Measurements from ENCODE around the gene LSAMP. TPM values are rescaled to one million over a fixed set of nuclear protein-coding genes. Genes with fewer than 3 reads are reported as not detected.
"Not testable (repeated sequence)": the region's sequence is repeated elsewhere in the genome, so short reads cannot be mapped to it uniquely, and the experiment has no call there.

The LSAMP gene
- total RNA-seq, 1 experiment from 2014 or later, result 45.1 TPM

GRCh38 chr3:115789481-115789880 is 655.8 kb downstream of the LSAMP start:
- DNase-seq (ENCODE audit: low spot score), result no peak

DNA sequence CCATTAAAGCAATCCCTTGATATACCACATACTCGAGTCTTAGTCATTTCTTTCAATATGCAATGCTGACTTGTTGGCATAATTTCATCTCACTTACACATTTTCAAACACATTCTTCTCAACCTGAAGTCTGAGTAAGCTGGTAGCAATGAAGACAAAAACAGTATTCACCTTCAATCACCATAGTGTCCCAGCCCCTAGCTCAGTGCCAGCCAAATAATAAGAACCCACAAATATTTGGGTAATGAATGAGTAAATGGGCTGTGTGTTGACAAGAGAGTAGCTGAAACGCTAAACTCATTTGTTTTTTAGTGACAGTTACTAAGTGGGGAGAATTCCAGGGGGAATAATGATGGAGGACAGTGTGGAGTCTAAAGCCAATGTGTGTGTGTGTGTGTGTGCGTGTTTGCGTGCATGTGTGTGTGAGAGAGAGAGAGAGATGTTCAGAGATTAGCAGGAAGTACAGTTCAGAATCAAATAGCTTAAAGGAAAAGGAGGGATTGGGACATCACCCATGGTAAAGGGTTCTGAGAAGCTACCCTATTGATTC is 656.3 kb downstream of the LSAMP start:
- in situ Hi-C loops (cut with HindIII; ENCODE audit: low sequenced_read_pairs), result no loop called here
- no peak for DNase-seq (ENCODE audit: low spot score)

More at GRCh38 chr3:115789481-115789880, 655.8 kb downstream of the LSAMP start:
- in situ Hi-C loops (cut with HindIII; ENCODE audit: low sequenced_read_pairs), result no loop called here

GRCh38 chr3:115787818-115788217 is 657.5 kb downstream of the LSAMP start:
- DNase-seq (ENCODE audit: low spot score), result no peak
- in situ Hi-C loops (cut with HindIII; ENCODE audit: low sequenced_read_pairs), result no loop called here

DNA sequence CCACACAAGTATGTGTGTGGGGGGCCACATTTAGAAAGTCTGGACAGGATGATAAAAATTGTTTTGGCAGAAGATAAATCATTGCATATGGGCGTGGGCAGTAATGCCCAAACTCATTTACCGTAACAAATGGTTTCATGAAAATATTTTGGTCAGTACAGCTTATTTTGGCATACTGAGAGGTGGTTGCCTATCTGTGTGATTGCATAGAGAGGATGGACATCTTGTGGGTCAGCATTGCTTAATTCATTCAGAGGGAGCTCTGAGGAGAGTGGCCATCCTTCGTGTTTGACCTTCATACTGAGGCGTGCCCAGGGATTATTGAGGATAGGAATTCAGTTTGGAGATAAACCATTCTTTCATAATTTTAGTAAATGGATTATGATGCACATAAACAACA is 659.5 kb downstream of the LSAMP start:
- in situ Hi-C loops (cut with HindIII; ENCODE audit: low sequenced_read_pairs), result no loop called here
- DNase-seq (ENCODE audit: low spot score), result no peak

GRCh38 chr3:115784739-115785536 is 660.3 kb downstream of the LSAMP start:
- in situ Hi-C loops (cut with HindIII; ENCODE audit: low sequenced_read_pairs), result no loop called here
- DNase-seq (ENCODE audit: low spot score), result peak; percentile 77

DNA sequence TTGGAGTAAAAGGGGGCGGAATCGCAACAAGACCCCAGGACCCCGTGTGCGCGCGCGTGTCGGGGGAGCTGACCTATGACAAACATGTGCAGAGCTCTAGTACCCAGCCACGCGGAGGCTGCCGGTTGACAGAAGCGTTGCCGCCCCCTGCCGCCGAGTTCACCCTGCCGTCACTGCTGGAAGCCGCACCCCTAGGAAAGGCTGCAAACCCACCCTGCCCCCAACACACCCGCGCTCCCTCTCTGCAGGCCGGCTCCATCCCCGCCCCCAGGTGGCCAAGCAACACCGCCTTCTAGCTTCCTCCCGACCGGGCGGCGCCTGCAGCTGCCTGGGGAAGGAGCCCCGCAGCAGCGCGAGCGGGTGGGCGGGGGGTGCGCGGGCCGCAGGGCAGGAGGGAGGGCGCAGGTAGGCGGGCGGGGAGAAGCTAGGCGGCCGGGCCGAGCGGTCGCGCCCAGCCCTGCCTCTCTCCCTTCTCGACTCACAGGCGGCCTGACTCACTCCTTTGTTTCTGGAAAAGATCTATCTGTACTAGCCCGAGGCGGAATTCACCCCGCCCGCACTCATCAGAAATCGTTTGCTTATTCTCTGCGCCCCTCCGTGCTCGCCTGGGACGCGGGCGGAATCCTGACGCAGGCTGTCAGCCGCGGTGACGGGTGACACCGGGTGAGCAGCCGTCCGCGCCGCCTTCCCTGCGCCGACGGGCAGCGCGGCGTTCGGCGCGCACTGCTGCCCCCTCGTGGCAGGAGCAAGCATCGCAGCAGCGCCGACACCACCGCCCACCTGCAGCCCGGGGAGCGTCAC is 661.1 kb downstream of the LSAMP start:
- DNase-seq (ENCODE audit: low spot score), result peak; percentile 70
- in situ Hi-C loops (cut with HindIII; ENCODE audit: low sequenced_read_pairs), result no loop called here

DNA sequence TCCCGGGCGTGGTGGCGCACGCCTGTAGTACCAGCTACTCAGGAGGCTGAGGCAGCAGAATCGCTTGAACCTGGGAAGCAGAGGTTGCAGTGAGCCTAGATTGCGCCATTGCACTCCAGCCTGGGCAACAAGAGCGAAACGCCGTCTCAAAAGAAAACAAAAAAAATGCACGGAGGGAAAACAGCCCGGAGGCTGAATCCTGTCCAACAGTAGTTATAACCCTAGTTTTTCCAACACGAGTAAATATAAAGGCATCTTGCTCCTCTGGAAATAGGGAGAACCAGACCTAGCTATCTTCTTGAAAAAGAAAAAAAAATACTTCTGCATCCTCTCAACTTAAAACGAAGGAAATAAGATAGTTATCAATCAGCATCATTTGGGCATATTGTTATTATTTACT is 661.9 kb downstream of the LSAMP start:
- DNase-seq (ENCODE audit: low spot score); in situ Hi-C loops (cut with HindIII; ENCODE audit: low sequenced_read_pairs): not testable (repeated sequence)

- in situ Hi-C loops (cut with HindIII; ENCODE audit: low sequenced_read_pairs), result no loop called here
Observed at GRCh38 chr3:115779011-115779410, 666.3 kb downstream of the LSAMP start.

DNA sequence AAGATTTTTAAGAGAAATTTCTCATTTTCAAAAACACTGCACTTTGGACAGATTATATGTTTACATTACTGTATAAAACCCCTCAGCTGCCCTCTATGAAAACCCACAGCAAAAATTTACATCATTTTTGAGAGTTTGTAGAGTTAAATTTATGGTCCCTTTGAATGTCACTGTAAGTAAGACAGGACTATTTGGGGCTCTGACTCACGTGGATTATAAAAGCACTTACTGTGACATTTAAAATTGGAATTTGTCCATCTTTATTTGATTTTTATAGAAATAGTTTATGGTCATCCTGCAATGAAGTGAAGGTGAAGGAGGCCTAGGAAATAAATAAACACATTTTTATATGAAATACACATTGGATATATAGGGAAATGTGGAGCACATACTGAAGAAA is 672.3 kb downstream of the LSAMP start:
- DNase-seq (ENCODE audit: low spot score), result no peak
- in situ Hi-C loops (cut with HindIII; ENCODE audit: low sequenced_read_pairs), result no loop called here

More at GRCh38 chr3:115779011-115779410, 666.3 kb downstream of the LSAMP start:
- DNase-seq (ENCODE audit: low spot score), result no peak

- in situ Hi-C loops (cut with HindIII; ENCODE audit: low sequenced_read_pairs), result no loop called here
- peak; percentile 69 for DNase-seq (ENCODE audit: low spot score)
Observed at GRCh38 chr3:115768661-115769060, 676.6 kb downstream of the LSAMP start.

GRCh38 chr3:115766587-115767482 is 678.5 kb downstream of the LSAMP start:
- no peak for DNase-seq (ENCODE audit: low spot score)
- in situ Hi-C loops (cut with HindIII; ENCODE audit: low sequenced_read_pairs), result no loop called here

DNA sequence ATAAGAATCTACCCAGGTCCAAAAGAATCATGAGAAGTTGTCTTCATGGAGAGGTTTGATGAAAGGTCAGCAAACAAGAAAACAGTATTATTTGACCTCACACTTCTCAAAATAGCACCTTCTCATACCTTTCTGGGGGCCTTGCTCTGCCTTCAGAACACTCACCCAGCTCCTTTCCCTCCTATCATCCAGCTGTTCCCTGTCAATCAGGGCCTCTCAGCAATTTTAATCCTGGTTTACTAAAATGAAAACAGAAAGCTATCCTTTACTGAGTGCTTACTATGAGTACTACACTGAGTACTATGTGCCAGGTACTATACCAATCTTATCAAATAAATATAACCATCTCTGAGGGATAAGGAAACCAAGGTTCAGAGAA is 683.4 kb downstream of the LSAMP start:
- no peak for DNase-seq (ENCODE audit: low spot score)
- in situ Hi-C loops (cut with HindIII; ENCODE audit: low sequenced_read_pairs), result no loop called here

- DNase-seq (ENCODE audit: low spot score), result no peak
- in situ Hi-C loops (cut with HindIII; ENCODE audit: low sequenced_read_pairs), result no loop called here
Observed at GRCh38 chr3:115760716-115761115, 684.6 kb downstream of the LSAMP start.

- in situ Hi-C loops (cut with HindIII; ENCODE audit: low sequenced_read_pairs), result no loop called here
- DNase-seq (ENCODE audit: low spot score), result no peak
Observed at GRCh38 chr3:115758076-115758763, 687.1 kb downstream of the LSAMP start.

DNA sequence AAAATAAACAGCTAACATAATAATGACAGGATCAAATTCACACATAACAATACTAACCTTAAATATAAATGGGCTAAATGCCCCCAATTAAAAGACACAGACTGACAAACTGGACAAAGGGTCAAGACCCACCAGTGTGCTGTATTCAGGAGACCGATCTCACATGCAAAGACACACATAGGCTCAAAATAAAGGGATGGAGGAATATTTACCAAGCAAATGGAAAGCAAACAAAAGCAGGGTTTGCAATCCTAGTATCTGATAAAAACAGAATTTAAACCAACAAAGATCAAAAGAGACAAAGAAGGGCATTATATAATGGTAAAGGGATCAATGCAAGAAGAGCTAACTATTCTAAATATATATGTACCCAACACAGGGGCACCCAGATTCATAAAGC is 692.3 kb downstream of the LSAMP start:
- DNase-seq (ENCODE audit: low spot score); in situ Hi-C loops (cut with HindIII; ENCODE audit: low sequenced_read_pairs): not testable (repeated sequence)

Data from G401 (cell line).